Colonic mucosa (tissue), 4 donors: ENCODE results near the gene LCP2. TPM values are rescaled to one million over a fixed set of nuclear protein-coding genes. Genes with fewer than 3 reads are reported as not detected.

Source experiments
- DNase-seq: peaks from one replicate; pipeline ENCODE4 v3.0.0-alpha.2; 2020
- H3K27ac ChIP-seq: fragments of 200-600 bp; one replicate; pipeline ENCODE4 v1.8.0; 2021
- H3K27me3 ChIP-seq: fragments of 200-600 bp; one replicate; pipeline ENCODE4 v1.8.0; 2021
- H3K36me3 ChIP-seq: fragments of 200-600 bp; one replicate; pipeline ENCODE4 v1.8.0; 2021
- H3K4me1 ChIP-seq: fragments of 200-600 bp; one replicate; pipeline ENCODE4 v1.8.0; 2021; ENCODE audit warnings: mild to moderate bottlenecking
- H3K4me3 ChIP-seq: fragments of 200-600 bp; one replicate; pipeline ENCODE4 v1.8.0; 2021
- H3K9ac ChIP-seq, 2 donors: one replicate each; pipeline ENCODE4 v1.7.0; 2013; ENCODE audit warnings: control low read depth in 2 of 2, low read depth in 2 of 2, low read length in 2 of 2
- H3K9me3 ChIP-seq: fragments of 200-600 bp; one replicate; pipeline ENCODE4 v1.8.0; 2021
- CTCF ChIP-seq: fragments of 200-600 bp; IDR thresholded peaks from one replicate; pipeline ENCODE4 v1.8.0; 2022; ENCODE audit warnings: antibody characterized with exemption, mild to moderate bottlenecking
- intact Hi-C: fragments of 100-400 bp; cut with DNase I; formaldehyde crosslinking; loops from one replicate; pipeline ENCODE4 v1.14.1; 2022
- total RNA-seq, 2 donors: library from RNA; stranded (reverse); fragmentation: NEBNext Ultra II Directional in 1 of 2; extraction: Animal tissue kit (Norgen Biotek cat#: 25700) in 1 of 2; gene quantifications; one replicate each; pipeline ENCODE4 v1.2.1, GENCODE V29; 2021
- donor health status: healthy.
- donor health status: DM: no; HTN: no; CAD: no.
- donor health status: DM: no; HTN: no; CAD: no.

The LCP2 gene
- total RNA-seq, 2 donors from 2014 or later: 8.0 to 13.4 TPM

- intact Hi-C loops: no loop called here
- Histone ChIP-seq H3K4me3 (no peak overlapping the region), H3K27ac (no peak overlapping the region), H3K36me3 (no peaks in the 10 kb centered on the region), H3K9ac (no peak overlapping the region), H3K9me3 (no peaks in the 10 kb centered on the region), H3K4me1 (no peaks in the 10 kb centered on the region), H3K27me3 (no peaks in the 10 kb centered on the region)
- no peak for TF ChIP-seq CTCF
- DNase-seq: no peak
Observed at GRCh38 chr5:170257370-170257769, 40.2 kb downstream of the LCP2 start.

GRCh38 chr5:170256571-170256970, 41.0 kb downstream of the LCP2 start:
- H3K36me3 ChIP-seq: no peaks in the 10 kb centered on the region

GRCh38 chr5:170254056-170254455, 43.5 kb downstream of the LCP2 start:
- DNase-seq: no peak
- H3K4me1 ChIP-seq: no peaks in the 10 kb centered on the region
- no peaks in the 10 kb centered on the region for H3K9me3 ChIP-seq
- no peak overlapping the region for H3K27ac ChIP-seq
- no peak for TF ChIP-seq CTCF
- no peak overlapping the region for H3K4me3 ChIP-seq
- H3K27me3 ChIP-seq: no peaks in the 10 kb centered on the region
- no peak overlapping the region for H3K9ac ChIP-seq
- intact Hi-C loops: no loop called here
- H3K36me3 ChIP-seq: no peaks in the 10 kb centered on the region

More at GRCh38 chr5:170256571-170256970, 41.0 kb downstream of the LCP2 start:
- intact Hi-C loops: no loop called here
- TF ChIP-seq CTCF: no peak
- no peak for DNase-seq
- no peak overlapping the region for H3K9ac ChIP-seq
- no peaks in the 10 kb centered on the region for H3K9me3 ChIP-seq
- H3K4me3 ChIP-seq: no peak overlapping the region
- no peaks in the 10 kb centered on the region for H3K4me1 ChIP-seq
- no peaks in the 10 kb centered on the region for H3K27me3 ChIP-seq
- H3K27ac ChIP-seq: no peak overlapping the region

DNA sequence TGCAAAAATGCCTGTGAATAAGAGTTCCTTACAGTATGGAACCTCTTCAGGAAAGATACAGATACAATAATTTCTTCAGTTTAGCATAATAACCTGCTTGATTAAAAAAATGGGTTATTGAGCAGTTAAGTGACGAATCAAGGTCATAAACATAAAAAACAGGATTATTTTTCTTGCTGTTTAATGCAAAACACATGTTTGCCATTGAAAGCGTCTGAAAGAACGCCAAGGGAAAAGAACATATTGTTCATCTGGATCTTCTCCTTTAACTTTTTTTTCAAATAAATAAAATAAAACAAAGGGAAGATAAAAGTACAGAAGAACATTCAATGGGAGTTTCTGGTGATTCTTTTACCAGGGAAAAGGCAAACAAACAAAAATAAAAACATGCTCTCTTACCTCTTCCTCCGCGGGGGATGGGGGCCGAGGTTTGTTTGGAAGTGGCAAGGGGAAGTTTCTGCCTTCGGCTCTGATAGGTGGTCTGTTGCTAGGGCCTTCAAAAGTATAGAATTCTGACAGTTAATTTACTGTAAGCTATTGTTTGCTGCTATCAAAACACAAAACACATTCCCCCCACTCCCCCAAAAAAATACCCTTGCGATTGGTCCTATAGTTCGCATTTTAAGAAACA, 44.7 kb downstream of the LCP2 start:
- Histone ChIP-seq H3K4me3 (no peak overlapping the region), H3K4me1 (no peaks in the 10 kb centered on the region), H3K36me3 (no peaks in the 10 kb centered on the region), H3K9me3 (no peaks in the 10 kb centered on the region), H3K27ac (no peak overlapping the region), H3K27me3 (no peaks in the 10 kb centered on the region), H3K9ac (no peak overlapping the region)
- intact Hi-C loops: no loop called here
- no peak for TF ChIP-seq CTCF
- DNase-seq: no peak

DNA sequence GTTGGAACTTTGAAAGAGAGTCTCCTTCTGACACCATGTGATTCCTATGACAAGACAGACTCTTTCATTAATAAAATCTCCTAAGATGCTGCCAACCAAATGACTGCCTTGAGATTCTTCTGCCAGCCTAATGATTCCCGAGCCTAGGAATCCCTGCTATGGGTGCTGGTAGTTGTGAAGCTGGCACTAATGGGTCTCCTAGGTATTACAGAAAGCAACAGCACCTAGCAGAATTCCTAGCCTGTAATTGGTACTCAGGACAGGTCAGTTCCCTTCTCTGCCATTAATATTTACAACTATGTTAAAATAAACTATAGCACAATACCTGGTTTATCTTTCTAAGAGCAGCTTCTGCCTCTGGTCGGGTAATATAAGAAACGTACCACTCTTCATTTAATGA, 45.5 kb downstream of the LCP2 start:
- H3K36me3 ChIP-seq: no peaks in the 10 kb centered on the region
- no peaks in the 10 kb centered on the region for H3K27me3 ChIP-seq
- no peaks in the 10 kb centered on the region for H3K4me1 ChIP-seq
- no peaks in the 10 kb centered on the region for H3K9me3 ChIP-seq
- TF ChIP-seq CTCF: no peak
- no peak overlapping the region for H3K27ac ChIP-seq
- no peak overlapping the region for H3K9ac ChIP-seq
- no peak for DNase-seq
- intact Hi-C loops: no loop called here
- no peak overlapping the region for H3K4me3 ChIP-seq
